GM19452 (cell line): ENCODE results near the gene PMFBP1.

Experiments used
- ATAC-seq: cut with Tn5 transposase; IDR thresholded peaks from one replicate; pipeline ENCODE4 v1.9.1; 2021; ENCODE audit not compliant: unreplicated experiment

The PMFBP1 gene

DNA sequence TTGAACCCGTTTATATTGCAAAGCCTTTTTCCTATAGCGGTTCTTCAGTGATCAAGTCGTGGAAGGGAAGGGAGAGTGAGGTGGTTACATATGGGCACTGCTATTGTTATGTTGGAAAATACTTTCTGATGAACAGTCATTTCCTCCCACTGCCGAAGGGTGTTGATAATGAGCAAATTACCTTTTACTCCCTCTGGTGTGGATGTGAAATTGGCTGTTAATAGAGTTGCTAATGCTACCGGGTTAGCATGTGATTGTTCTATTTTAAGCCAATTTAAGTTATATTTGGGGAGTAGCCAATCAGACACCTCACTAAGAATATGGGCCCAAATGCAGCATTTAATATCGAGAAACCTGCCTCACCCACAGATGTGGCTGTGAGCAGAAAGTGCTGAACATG is 15.6 kb upstream of the PMFBP1 start:
- ATAC-seq = no peak

DNA sequence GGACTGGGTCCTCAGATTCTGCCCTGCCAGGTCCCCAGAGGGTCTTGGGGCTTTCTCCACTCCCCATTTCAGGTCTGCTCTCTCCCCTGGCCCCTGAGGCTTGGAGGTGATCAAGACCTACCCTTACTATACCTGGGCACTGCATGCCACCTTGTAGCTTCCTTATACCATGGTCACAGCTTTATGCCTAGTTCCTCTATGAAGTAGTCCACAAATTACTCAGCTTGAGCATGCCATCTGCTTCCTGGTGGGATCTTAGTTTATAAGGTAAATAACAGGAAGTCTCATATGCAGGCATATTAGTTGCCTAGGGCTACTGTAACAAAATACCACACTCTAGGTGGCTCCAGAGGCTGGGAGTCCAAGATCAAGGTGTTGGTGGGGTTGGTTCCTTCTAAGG is 11.0 kb upstream of the PMFBP1 start:
- no peak for ATAC-seq

- no peak for ATAC-seq
Measured at GRCh38 chr16:72179204-72179970, 7.4 kb upstream of the PMFBP1 start.

GRCh38 chr16:72174726-72175125 is 2.8 kb upstream of the PMFBP1 start:
- no peak for ATAC-seq

DNA sequence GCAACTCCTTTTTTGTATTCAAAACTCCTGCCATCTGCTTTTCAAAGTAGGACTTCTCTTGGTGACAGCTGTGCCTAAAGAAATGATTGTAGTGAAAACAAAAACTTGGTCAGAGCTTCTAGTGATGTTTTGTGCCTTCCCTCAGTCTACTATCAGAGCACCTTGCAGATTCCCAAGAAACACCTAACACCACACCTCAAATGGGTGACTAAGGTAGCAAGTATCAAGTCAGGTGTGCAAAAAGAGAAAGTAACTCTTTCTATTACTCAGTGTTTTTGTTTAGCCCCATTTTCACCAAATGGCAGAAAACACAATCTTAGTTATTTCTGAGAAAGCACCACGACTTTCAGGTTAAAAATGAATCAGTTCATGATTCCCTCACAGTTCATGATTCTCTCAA is 2.0 kb upstream of the PMFBP1 start:
- no peak for ATAC-seq

DNA sequence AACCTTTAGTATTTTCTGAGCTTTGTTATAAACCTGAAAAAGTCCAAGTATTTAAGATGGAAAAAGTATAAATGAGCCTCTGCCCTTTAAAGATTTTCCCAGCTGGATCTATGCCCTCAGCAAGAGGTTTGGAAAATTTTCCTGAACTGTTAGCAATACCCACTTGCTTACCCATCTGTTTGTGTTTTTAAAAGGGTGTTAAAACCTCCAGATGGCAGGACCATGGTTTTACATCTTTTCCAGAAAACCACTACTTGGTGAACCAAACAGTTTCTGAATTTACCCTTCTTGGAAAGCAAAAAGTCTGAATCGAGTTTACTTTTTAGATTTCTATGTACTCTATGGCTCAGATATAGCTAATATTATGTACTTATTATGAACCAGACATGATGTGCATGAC is 719 bp downstream of the PMFBP1 start:
- ATAC-seq = no peak

DNA sequence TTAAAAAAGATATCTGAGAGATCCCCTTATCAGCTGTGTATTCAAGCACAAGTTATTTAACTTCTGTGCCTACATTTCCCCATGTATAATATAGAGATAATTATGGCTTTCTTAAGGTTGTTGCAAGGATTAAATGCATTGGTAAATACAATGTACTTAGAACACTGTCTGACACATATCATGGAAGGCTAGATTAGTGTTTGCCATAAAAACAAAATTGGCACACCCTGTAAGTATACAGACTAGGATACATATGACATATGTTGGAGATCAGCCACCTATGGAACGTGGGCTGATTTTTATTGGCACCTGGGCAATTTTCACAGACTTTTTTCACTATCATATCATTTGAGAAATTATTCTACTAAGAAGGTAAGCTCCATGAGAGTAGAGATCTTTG is 2.2 kb downstream of the PMFBP1 start:
- no peak for ATAC-seq

DNA sequence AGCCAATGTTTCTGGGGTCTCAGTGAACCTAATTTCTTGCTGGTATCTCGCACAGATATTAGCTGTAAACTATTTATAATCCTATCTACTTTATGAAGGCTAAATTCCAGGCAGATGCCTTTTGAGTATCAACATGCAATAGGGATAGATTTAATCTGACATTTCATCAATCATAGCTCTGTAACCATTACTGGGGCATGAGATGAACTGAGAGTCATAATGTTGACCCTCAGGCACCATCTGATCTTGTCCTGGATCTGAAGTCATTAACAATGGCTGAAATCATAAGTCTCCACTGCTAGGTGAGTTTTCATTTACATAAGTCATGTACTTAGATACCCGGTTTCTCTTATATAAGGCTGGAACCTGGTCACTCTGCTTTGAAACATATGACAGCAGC is 3.6 kb downstream of the PMFBP1 start:
- no peak for ATAC-seq

DNA sequence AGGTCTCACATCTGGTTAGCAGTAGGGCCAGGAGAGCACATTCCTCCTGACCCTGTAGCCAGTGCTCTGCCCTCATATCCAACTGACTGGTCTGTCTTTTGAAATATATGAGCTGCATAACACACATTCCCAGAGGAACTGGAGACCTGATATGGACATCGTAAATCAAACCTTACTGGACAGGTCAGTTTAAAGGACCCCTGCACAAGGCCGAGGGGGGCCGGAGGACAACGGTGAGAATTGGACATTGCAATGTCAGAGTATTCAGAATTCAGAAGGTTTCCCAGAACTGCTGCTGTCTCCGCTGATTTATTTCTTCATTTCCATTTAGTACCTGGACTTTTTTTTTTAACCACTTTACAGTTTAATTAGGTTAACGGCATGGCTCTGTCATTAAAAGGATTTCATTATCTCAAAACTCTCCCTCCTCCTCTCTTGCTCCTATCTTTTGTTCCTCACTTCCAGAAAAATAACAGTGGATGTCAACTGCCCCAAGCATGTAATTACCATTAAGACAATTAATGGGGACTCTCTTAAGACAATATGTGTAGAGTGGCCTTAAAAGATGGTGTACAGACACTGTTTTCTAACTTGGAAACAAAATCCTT is 4.9 kb downstream of the PMFBP1 start:
- ATAC-seq = no peak

GRCh38 chr16:72166151-72166550 is 5.8 kb downstream of the PMFBP1 start:
- ATAC-seq = no peak

DNA sequence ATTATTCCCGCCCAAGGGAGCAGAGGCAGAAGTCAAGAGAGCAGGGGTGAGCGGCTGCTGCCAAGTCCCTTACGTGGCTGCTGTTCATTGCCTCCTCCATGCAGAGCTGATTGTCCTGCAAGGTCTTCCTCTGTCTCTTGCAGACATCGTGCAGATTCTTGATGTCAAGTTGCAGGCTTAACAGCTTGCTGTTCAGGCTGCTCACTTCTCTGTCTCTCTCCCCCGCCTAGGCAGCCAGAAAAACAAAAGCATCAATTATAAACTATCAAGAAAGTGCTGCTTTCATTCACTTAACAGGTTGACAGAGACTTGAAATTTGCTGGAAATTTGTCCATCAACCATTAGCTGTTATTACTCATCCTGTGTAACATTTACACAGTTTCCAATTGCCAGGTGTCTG is 7.3 kb downstream of the PMFBP1 start:
- ATAC-seq = no peak

GRCh38 chr16:72162105-72162692 is 9.8 kb downstream of the PMFBP1 start:
- ATAC-seq = no peak

DNA sequence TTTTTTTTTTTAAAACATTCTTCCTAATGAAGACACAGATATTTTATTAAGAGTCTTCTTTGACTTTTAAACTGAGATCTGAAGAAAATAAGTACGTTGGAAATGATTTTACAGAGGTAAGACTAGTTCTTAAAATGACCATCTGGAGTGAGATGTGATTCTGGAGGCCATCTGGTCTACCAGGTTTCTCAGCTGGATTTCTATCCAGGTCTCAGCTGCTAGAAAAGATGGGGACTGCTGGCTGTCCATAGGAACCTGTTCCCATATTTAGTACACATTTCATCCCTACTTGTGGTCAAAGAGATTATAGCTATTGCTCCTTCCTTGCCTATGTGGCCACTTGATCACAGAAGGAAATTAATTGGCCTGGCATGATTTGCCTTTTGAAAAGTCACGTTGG is 12.2 kb downstream of the PMFBP1 start:
- ATAC-seq = no peak

DNA sequence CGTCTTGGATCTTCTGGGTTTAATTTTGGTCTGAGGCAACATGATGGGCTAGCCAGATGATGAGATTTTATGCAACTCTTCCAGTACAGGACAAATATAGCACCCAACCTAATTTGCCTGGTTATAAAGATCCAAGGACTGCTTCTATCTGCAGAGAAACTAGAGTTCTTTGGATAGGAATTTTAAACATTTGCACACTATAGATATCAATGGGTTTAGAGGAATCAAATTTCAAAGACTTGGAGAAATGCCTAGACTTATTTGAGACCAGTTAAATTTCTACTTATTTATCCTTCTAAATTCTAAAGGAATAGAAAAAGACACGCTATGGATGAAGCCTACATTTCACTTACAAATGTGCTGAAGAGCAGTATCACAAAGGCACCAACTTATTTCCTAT is 12.6 kb downstream of the PMFBP1 start:
- ATAC-seq = no peak

- ATAC-seq = no peak
Measured at GRCh38 chr16:72149676-72150464, 22.1 kb downstream of the PMFBP1 start.

DNA sequence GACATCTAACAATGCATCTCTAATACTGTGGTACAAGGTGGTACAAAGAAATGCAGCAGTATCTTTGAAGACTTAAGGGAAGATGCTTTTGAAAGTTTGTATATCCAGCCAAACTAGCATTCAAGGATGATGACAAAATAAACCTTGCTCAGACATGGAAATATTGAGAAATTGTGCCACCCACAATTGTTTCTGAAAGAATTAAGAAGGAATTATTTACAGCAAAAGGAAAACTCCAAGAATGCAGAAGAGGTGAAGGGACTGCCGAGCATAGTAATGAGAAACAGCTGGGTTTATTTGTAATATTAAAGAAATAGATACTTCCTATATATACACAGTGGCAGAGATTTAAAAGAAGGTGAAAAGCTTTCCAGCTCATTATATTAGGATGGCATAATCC is 29.5 kb downstream of the PMFBP1 start:
- ATAC-seq = no peak

DNA sequence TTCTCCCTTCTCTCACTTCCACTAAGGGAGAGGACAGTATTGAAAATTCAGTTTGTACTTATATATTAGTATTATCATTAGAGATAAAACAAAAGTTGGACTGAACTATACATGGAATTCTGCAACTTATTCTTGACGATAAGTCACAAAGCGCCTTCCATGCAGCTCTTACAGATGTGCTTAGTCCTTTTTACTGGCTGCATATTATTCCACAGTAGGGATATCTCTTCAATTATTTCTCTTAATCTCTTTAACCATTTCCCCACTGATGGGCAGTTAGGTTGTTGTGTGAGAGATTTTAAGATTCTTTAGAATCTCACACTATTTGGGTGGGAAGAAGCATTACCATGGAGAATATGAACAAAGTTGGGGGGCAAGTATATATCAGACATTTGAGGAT is 32.0 kb downstream of the PMFBP1 start:
- ATAC-seq = no peak

- ATAC-seq = no peak
Measured at GRCh38 chr16:72138064-72138572, 33.8 kb downstream of the PMFBP1 start.

- ATAC-seq = no peak
Measured at GRCh38 chr16:72137380-72138063, 34.4 kb downstream of the PMFBP1 start.

DNA sequence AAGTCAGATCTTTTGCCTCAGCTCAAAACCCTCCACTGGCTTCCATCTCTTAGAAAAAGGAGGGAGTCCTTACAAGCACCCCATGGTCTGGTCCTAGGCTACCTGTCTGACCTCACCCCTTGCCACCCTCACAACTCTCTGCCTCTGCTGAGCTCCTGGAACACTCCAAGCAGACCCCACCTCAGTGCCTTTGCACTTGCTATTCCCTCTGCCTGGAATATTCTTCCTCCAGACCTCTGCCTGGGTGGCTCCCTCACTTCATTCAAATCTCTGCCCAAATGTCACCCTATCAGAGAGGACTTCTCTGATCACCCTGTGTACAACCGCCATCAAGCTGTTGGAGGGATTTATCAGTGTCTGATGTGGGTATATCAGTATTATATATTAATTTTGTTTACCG is 37.4 kb downstream of the PMFBP1 start:
- ATAC-seq = no peak

- no peak for ATAC-seq
Measured at GRCh38 chr16:72132726-72133125, 39.2 kb downstream of the PMFBP1 start.
